HT-29 (cell line): ENCODE measurements around the gene BBOF1. TPM values are rescaled to one million over a fixed set of nuclear protein-coding genes. Genes with fewer than 3 reads are reported as not detected.
"Not testable (repeated sequence)": the region's sequence is repeated elsewhere in the genome, so short reads cannot be mapped to it uniquely, and the experiment has no call there.

Experiments
- DNase-seq: peaks from one replicate; pipeline ENCODE4 v3.0.0-alpha.2; 2015; ENCODE audit warnings: low spot score
- total RNA-seq: library from RNA; depleted of rRNA; stranded (reverse); fragments of >200 nt; shearing (Covaris generic); gene quantifications from 2 replicates; pipeline ENCODE4 v1.2.3, GENCODE V29; 2014; rRNA removed

BBOF1 gene
- total RNA-seq = 0.05 and 0.50 TPM in 2 replicates

DNA sequence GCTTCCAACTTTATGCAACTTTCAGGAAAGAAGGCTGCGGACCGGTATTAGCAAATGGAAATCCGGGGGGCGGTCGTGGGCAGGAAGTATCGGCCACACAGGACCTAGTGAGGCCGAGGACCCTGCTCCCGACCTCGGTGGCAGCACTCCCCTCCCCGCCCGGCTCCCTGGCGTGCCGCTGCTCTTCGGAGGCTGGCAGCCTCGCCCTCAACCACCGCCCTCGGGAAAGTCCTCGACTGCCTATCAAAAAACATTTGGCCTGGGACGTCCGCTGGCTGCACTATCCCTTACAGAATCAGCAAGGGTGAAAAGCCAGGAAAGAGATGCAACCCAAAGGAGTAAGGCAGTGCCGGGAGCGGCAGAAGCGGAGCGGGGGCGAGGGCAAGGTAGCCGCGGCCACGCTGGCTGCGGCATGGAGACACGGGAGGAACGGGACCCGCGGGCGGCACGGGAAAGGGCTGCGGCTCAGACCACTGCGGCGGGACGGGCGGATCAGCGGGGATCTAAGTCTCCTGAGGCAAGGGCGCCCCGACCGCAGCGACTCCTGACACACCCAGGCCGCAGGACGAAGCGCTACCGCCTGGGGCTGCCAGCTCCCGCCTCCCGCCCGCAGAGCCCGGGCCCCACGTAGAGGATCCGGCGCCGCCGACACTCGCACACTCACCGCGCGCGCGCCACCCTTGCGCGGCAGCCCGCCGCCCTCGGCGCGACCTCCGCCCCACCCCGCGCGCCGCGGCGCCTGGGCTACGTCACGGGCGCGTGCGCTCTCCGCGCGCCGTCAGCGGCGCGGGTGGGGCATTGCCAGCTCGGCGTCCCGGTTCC is at the start of gene BBOF1, which contains the start of gene ENTPD5:
Gene BBOF1, plus strand, starts transcription at position 764 of the 822 bp plus-strand sequence. CDS start 130 bp downstream, outside the sequence.
Gene ENTPD5, minus strand, starts transcription at position 703 of the 822 bp plus-strand sequence. CDS start 31,186 bp downstream, outside the sequence.
- DNase-seq = peak; percentile 78

- DNase-seq = no peak
Measured at GRCh38 chr14:73973497-73973896, 45.7 kb upstream of the BBOF1 start.

DNA sequence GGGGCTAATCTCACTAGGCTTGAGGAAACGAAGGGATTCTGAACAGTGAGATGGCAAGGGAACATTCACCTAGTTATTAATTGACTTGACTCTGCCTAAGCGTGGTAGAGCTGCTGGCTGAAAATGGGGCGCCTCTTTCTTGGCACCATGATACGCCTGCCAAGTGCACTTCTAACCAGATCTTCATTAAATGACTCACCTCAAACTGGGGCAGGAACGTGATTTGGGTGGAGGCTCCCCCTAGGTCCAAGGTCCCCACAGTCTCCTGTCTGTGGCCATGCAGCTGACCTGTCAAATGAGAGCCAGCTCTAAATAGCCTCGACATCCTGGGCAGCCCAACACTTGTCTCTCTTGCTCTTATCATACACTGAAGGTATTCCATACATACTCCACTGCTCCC is 43.0 kb upstream of the BBOF1 start:
- DNase-seq = no peak

DNA sequence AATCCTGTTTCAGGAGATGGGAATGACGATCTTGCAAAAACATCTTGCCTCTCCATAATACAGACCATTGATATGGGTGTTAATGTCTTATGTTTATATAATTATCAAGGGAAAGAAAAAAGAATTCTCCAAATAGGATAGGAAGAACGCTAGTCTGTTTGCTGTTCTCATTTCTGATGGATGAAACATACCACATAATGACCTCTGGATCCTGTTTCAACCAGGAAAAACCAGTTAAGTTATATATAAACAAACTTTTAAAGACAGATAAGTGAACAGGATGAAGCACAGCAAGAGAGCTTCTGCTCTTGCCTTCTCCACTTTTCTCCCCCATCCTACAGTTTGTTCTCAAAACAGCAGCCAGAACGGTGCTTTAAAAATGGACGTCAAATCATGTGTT is 41.3 kb upstream of the BBOF1 start:
- peak; percentile 18 for DNase-seq

DNA sequence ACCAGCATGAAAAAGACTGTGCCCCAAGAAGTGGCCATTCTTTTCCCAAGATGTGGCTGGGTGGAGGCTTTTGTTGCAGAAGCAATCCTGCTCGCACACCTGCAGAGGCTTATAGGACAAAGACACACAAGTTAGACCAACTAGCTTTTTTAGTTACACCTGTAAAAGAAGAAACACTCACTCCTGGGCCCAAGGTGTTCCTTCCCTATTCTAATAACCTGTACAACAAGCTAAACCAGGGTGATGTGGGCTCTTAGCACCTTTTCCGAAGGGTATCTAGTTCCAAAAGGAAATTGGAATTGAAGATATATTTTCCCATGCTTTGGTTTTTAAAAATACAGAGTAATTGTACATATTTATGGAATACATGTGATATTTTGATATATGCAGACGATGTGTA is 31.1 kb upstream of the BBOF1 start:
- no peak for DNase-seq

- DNase-seq = not testable (repeated sequence)
Measured at GRCh38 chr14:73988656-73989055, 30.5 kb upstream of the BBOF1 start.

GRCh38 chr14:73991092-73991491 is 28.1 kb upstream of the BBOF1 start:
- DNase-seq = no peak

- not testable (repeated sequence) for DNase-seq
Measured at GRCh38 chr14:73994926-73995325, 24.2 kb upstream of the BBOF1 start.

- DNase-seq = peak; percentile 37
Measured at GRCh38 chr14:73995977-73996378, 23.2 kb upstream of the BBOF1 start.

- DNase-seq = peak; percentile 15
Measured at GRCh38 chr14:73996731-73997107, 22.4 kb upstream of the BBOF1 start.

GRCh38 chr14:73997108-73997943 is 21.8 kb upstream of the BBOF1 start:
- DNase-seq = peak; percentile 44

DNA sequence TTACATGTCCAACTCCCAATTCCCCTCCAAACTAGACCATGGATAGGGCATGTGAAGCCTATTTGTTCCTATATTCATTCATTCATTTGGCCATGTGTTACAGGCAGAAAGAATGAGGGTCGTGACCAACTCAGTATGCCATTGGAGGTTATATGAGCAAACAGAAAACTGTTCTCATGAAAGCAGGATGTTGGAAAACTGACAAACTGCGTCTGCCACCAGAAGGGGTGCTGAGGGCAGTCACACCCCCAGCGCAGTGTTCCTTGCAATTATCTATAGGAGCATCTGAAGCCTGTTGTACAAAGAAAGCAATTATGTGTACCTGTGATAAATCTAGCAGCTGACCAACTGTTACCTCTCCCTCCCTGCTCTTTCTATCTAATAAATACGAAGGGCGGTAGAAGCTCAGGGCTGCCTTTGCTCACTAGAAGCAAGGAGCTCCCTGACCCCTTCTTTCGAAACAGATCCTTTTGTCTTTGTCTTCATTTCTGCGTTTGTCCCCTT is 21.2 kb upstream of the BBOF1 start:
- DNase-seq = peak; percentile 19

DNA sequence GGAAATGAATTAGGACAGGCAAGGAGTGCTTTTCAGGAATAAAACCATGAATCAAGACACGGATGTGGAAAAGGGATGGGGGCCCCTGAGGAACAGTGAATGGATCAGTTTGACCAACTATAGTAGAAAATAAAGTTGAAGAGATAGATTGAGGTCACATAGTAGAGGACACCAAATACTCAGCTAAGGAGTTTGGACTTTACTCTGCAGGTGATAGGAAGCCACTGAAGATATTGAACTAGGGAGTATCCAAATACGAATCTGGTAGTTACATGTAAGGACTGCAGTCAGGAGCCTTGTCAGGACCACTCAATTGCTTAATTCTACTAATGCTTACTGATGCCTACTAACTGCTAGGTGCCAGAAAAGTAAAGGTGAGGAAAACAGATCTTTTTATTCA is 20.4 kb upstream of the BBOF1 start:
- no peak for DNase-seq

GRCh38 chr14:74005664-74006063 is 13.5 kb upstream of the BBOF1 start:
- DNase-seq = not testable (repeated sequence)

- DNase-seq = no peak
Measured at GRCh38 chr14:74008843-74009499, 10.2 kb upstream of the BBOF1 start.

GRCh38 chr14:74014299-74014698 is 4.8 kb upstream of the BBOF1 start:
- DNase-seq = peak; percentile 40

DNA sequence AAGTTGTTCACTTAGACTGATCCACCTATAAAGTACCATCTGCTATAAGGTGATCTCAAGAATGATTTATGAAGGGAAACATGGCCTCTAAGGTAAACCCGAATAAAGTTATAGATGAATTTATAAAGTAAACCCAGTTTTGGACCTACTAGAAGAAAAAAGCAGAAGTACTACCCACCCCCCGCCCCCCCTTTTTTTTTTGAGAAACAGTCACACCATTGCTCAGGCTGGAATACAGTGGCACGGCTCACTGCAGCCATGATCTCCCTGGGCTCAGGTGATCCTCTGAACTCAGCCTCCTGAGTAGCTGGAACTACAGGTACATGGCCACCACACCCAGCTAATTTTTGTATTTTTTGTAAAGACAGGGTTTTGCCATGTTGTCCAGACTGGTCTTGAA is 4.0 kb upstream of the BBOF1 start:
- no peak for DNase-seq

DNA sequence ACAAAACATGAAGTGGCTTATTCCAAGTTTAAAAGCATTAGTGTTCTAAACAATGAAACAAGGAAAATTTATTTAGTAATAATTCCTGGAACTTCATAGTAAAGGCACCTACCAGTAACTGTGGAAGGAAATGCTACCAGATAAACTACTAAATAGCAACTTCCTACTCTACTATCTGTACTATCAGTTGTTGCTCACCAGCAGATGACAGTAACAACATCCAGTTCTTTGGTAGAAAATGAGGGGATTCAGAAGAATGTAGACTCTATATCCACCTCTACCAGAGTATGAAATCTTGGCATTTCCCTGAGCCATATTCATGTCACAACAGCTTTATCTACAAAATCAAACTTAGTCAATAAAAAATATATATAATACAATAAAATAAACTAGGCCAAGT is 3.2 kb upstream of the BBOF1 start:
- DNase-seq = no peak

DNA sequence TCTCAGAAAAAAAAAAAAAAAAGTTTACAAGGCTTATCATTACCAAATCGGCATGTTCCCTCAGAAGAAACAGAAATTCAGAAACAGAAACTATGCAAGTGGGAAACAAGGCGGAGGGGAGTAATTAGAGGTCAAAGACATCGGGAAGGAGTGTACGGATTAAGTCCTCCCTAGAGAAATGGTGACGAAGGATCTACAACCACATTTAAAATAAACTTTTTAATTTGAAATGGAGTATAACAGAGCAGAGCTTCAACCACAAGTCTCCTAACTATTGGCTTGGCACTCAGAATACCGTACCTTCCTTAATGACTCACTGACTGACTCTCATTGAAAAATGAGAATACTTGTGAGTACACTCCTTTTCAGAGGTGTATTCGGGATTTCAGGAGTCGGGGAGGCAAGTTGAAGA is 969 bp upstream of the BBOF1 start:
- DNase-seq = peak; percentile 59

DNA sequence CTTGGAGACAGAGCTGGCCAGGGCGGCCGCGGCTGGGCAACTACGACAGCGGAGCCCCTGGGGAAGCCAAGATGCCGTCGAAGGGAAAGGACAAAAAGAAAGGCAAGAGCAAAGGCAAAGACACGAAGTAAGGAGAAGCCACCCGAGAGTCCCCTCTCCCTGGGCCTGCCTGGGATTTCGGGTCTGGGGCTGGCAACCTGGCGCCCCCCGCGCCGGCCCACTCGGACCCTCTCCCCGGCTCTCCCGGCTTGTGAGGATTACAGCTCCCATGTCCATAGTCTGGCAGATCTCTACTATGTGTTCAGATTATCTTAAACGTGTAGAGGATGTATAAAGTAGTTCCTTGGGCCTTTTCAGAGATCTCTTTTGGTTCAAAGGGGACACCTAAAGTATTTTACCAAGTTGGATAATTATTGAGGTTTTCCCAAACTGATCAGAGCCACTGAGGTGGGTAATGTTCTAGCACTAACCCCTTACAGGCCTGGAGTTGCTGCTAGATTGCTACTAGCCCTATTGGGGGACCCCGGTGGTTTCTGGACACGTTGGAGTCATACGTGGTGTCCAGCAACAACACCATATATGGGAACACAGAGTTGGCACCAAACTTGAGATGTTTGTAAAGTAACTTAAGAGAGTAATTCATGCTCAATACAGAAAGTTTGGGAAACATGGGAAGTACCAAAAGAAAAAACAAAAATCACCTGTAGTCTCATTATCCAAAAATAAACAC is 424 bp downstream of the BBOF1 start:
- no peak for DNase-seq

- no peak for DNase-seq
Measured at GRCh38 chr14:74022346-74022745, 3.2 kb downstream of the BBOF1 start.
